NOMO-1 treated with dmso at 0.1 percent for 144 hours (cell line): ENCODE results near the gene DTNBP1.

Source experiments
- DNase-seq: peaks from one replicate; lab custom pipeline; 2025; ENCODE audit not compliant: unreplicated experiment; lab: John Stamatoyannopoulos, UW

DTNBP1 gene

GRCh38 chr6:15504581-15505350, 158.1 kb downstream of the DTNBP1 start:
- no peak for DNase-seq

GRCh38 chr6:15504040-15504495, 158.8 kb downstream of the DTNBP1 start:
- no peak for DNase-seq

DNA sequence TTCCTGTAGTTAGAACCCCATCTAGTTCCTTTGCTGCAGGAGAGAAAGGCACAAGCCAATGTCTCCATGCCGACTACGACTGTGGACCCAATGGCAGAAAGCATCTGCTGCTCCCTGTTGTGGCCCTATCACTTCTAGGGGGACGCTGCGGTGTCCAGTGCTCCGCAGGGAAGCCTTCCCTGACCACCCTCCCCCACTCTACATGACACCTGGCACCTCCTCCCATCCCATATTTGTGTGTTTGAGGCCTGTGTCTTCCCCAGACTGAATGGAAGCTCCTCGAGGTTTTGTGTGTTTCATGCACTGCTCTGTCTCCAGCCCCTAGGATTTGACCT, 159.5 kb downstream of the DTNBP1 start:
- no peak for DNase-seq

DNA sequence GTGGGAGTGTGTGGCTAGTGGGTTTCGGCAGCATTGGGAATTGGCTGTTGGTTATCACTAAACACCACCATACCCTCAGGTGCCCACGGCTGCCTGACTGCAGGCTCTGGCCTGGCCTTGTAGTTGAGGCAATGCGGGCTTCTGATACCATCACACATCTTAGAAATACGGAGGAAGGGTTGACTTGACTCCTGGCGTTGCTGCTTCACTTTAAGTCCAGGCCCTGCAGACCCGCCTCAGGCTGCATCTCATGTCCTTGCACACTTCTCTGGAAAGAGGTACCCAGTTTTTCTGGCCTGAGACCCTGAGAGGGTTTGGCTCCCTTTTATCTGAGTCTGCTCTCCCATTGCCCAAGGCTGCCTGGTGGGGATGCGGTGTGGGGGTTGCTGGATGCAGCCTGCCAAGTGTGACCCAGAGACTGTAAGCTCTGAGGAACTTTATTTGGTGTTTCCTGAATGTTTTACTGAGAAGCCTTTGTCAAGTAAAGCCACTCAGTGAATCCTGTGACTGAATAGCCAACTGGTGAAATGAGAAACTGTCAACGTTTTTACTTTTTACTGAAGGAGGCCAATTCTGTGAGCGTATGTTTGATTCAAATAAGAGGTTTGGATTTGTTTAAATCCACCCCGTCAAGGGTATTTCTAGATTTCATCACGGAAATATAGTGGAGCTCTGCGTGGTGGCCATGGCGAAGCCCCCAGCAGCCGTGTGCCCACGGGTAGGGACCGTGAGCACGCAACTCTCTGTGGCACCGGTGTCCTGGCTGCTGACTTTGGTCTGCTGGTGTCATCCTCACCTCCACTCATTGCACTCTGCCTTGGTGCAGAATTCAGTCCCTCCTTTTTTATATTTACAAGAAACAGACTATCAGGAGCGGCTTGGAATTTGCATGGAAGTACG, 160.1 kb downstream of the DTNBP1 start:
- DNase-seq = no peak

- DNase-seq = no peak
Observed at GRCh38 chr6:15501826-15502445, 160.9 kb downstream of the DTNBP1 start.

GRCh38 chr6:15500901-15501825, 161.7 kb downstream of the DTNBP1 start:
- DNase-seq = no peak

GRCh38 chr6:15500078-15500740, 162.6 kb downstream of the DTNBP1 start:
- DNase-seq = no peak

DNA sequence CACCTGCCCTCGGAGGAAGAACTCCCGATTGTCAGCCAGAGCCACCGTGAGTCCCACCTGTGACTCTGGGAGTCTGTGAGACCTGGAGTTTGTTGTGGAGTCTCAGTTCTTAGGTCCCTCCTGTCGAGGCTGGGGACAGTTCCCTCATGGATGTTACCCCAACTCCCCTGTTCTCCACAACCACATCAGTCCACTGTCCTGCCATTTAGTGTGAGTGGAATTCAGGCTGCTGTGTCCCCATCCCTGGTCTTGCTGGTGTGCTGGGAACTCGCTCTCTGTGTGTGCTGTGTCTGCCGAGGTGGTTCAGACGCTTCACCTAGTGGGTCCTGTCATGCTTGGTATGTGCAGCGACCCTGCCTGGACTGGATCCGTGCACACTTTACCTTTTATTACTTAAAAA, 163.2 kb downstream of the DTNBP1 start:
- DNase-seq = no peak

GRCh38 chr6:15499125-15499524, 163.7 kb downstream of the DTNBP1 start:
- no peak for DNase-seq

DNA sequence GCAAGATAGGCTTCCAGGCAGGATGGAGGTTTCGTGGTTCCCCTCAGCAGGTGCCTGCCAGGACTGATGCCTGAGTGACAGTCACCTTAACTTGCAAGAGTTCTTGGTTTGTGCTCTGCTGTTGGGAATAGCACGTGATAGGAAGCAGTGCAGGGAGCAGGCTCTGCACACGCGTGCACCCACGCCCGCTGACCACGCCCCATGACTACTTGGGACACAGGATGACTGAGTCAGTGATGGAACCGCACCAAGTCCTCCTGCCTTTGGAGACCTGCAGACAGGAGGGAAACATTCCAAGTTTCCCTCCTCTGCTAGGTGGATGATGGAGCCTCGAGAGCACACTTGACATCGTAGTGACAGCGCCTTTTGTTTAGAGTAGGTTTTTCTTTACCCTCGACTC, 164.2 kb downstream of the DTNBP1 start:
- no peak for DNase-seq

DNA sequence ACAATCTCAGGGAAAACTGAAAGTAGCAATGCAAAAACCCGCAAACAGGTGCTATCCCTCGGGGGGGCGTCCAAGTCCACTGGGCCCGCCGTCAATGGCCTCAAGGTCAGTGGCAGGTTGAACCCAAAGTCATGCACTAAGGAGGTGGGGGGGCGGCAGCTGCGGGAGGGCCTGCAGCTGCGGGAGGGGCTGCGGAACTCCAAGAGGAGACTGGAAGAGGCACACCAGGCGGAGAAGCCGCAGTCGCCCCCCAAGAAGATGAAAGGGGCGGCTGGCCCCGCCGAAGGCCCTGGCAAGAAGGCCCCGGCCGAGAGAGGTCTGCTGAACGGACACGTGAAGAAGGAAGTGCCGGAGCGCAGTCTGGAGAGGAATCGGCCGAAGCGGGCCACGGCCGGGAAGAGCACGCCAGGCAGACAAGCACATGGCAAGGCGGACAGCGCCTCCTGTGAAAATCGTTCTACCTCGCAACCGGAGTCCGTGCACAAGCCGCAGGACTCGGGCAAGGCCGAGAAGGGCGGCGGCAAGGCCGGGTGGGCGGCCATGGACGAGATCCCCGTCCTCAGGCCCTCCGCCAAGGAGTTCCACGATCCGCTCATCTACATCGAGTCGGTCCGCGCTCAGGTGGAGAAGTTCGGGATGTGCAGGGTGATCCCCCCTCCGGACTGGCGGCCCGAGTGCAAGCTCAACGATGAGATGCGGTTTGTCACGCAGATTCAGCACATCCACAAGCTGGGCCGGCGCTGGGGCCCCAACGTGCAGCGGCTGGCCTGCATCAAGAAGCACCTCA, 166.3 kb downstream of the DTNBP1 start:
- DNase-seq = no peak

GRCh38 chr6:15495375-15495901, 167.4 kb downstream of the DTNBP1 start:
- no peak for DNase-seq

- DNase-seq = no peak
Observed at GRCh38 chr6:15493437-15494168, 169.2 kb downstream of the DTNBP1 start.

GRCh38 chr6:15491986-15492269, 170.9 kb downstream of the DTNBP1 start:
- no peak for DNase-seq

GRCh38 chr6:15491255-15491985, 171.4 kb downstream of the DTNBP1 start:
- no peak for DNase-seq

GRCh38 chr6:15490242-15491100, 172.4 kb downstream of the DTNBP1 start:
- no peak for DNase-seq
